HL-60 (cell line): ENCODE results near the gene MEN1.

ENCODE experiments used
- CTCF ChIP-seq: IDR thresholded peaks from one replicate; pipeline ENCODE4 v1.5.1; 2011; ENCODE audit warnings: low read length, control low read depth, inconsistent platforms; ENCODE audit not compliant: insufficient read depth
- GABPA ChIP-seq: IDR thresholded peaks from 2 replicates; pipeline ENCODE4 v1.6.1; 2012; ENCODE audit warnings: low read depth
- POLR2AphosphoS5 ChIP-seq: IDR thresholded peaks from 2 replicates; pipeline ENCODE4 v1.6.1; 2012; ENCODE audit warnings: low read depth
- REST ChIP-seq: IDR thresholded peaks from 2 replicates; pipeline ENCODE4 v1.6.1; 2012; ENCODE audit warnings: low read depth; ENCODE audit not compliant: insufficient replicate concordance
- SPI1 ChIP-seq: IDR thresholded peaks from 2 replicates; pipeline ENCODE4 v1.6.1; 2012; ENCODE audit warnings: low read depth, mild to moderate bottlenecking, borderline replicate concordance

GRCh38 chr11:64838600-64839334 lies 28.4 kb upstream of the MEN1 start:
- TF ChIP-seq CTCF (no peak), POLR2AphosphoS5 (no peak), GABPA (no peak), SPI1 (no peak), REST (no peak)
